ENCODE results near the gene NR1H4. TPM values are rescaled to one million over a fixed set of nuclear protein-coding genes. Genes with fewer than 3 reads are reported as not detected.
"Not testable (repeated sequence)": the region's sequence is repeated elsewhere in the genome, so short reads cannot be mapped to it uniquely, and the experiment has no call there.

The NR1H4 gene
- total and polyA plus RNA-seq, 4 experiments from 2014 or later, result not detected

DNA sequence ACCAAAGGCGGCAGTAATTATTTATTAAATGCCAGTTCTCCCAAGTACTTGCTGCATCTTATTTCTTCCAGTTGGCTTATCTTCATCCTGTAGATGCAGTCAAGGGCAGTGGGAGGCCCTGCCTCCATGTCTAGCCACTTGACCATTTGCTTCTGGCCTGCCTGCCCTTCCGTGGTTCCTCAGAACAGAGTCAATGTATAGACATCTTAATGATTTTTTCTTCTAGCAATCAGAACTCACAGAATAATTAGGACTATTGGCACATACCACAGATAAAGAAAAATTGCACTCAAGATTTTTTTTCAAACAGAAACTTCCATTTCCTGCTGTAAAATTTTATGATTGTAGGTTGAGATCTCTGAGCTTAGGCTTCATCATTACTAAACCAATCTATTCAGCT, 20.9 kb downstream of the NR1H4 start:
- CTCF ChIA-PET (ENCODE audit: partially characterized antibody), result no interaction called here
- H3K9me3 Mint-ChIP-seq, result no peaks in the 10 kb centered on the region
- no peaks in the 10 kb centered on the region for H3K4me1 Mint-ChIP-seq
- H3K27me3 Mint-ChIP-seq, result peaks cover 0 to 3% of the 10 kb centered on the region in 2 donors
- no peak overlapping the region for H3K27ac ChIP-seq (ENCODE audit: low read depth, low read length)
- no peak overlapping the region for H3K4me3 ChIP-seq (ENCODE audit: low read length in 2 of 2)
- DNase-seq, result no peak
- no peak overlapping the region for H3K4me3 Mint-ChIP-seq
- H3K27me3 ChIP-seq (ENCODE audit: insufficient read depth, low read length), result no peaks in the 10 kb centered on the region
- H3K4me1 ChIP-seq (ENCODE audit: insufficient read depth, low read length), result no peaks in the 10 kb centered on the region
- no peaks in the 10 kb centered on the region for H3K36me3 Mint-ChIP-seq
- H3K36me3 ChIP-seq (ENCODE audit: insufficient read depth, low read length), result no peaks in the 10 kb centered on the region
- no peaks in the 10 kb centered on the region for H3K9me3 ChIP-seq (ENCODE audit: control insufficient read depth in 1 of 2, low read length in 2 of 2)
- no peak overlapping the region for H3K27ac Mint-ChIP-seq
- POLR2A ChIA-PET (ENCODE audit: partially characterized antibody), result no interaction called here
- intact Hi-C loops (cut with micrococcal nuclease), result no loop called here

DNA sequence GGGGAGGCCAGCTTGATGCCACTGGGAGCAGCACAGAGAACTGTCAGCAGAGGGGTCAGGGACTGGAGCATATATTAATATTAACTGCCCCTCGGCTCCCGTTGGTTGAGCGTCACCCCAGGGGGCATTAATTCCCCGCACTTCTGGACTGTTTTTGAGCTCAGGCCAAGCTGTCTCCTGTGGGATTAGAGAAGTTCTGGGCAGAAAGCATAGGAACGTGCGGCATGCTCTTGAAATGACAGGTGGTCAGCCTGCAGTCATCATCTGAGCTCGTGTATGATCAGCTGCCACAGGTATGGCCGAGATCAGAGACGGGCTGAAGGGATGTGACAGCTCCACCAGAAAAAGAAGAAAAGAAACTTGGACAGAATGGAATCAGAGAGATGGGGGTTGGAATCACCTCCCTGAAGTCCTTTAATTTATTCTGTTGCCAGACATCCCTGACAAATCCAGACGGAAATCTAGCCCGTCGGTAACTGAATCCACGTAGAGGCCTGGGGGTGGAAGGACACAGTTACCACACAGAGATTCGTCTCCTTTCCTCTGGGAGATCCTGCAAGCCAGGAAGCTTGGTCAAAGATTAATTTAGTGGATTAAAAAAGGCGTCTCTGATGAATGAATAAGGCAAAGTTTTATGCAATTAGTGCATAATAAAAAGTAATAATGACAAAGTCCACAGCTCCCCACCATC, 23.6 kb downstream of the NR1H4 start:
- intact Hi-C loops (cut with micrococcal nuclease), result no loop called here
- Histone ChIP-seq H3K36me3 (ENCODE audit: insufficient read depth, low read length) (no peaks in the 10 kb centered on the region), H3K27ac (ENCODE audit: low read depth, low read length) (no peak overlapping the region), H3K9me3 (ENCODE audit: control insufficient read depth in 1 of 2, low read length in 2 of 2) (no peaks in the 10 kb centered on the region), H3K27me3 (ENCODE audit: insufficient read depth, low read length) (no peaks in the 10 kb centered on the region), H3K4me3 (ENCODE audit: low read length in 2 of 2) (no peak overlapping the region), H3K4me1 (ENCODE audit: insufficient read depth, low read length) (no peaks in the 10 kb centered on the region)
- Mint-ChIP-seq H3K9me3 (peaks cover 0 to under 1% (median 0%) of the 10 kb centered on the region in 8 donors), H3K27me3 (peaks cover 0 to 3% of the 10 kb centered on the region in 2 donors), H3K27ac (no peak overlapping the region), H3K36me3 (no peaks in the 10 kb centered on the region), H3K4me1 (no peaks in the 10 kb centered on the region), H3K4me3 (no peak overlapping the region)
- ChIA-PET POLR2A (ENCODE audit: partially characterized antibody) (no interaction called here), CTCF (ENCODE audit: partially characterized antibody) (no interaction called here)
- no peak for DNase-seq

DNA sequence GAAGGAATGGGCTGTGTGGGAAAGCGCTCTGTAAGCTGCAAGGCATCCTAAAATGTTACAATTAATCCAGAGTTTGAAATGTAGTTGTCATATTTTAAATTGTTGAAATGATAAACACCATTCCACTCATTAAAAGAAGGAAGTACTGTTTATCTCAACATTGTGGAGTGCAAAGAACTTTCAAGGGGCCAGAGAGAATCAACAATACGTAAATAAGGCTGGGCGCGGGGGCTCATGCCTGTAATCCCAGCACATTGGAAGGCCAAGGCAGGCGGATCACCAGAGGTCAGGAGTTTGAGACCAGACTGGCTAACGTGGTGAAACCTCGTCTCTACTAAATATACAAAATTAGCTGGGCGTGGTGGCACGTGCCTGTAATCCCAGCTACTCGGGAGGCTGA, 24.5 kb downstream of the NR1H4 start:
- Mint-ChIP-seq H3K9me3 (peaks cover 0 to 2% (median 0%) of the 10 kb centered on the region in 8 donors), H3K36me3 (no peaks in the 10 kb centered on the region), H3K4me3 (no peak overlapping the region), H3K27me3 (peaks cover 2 to 3% of the 10 kb centered on the region in 2 donors), H3K4me1 (no peaks in the 10 kb centered on the region), H3K27ac (no peak overlapping the region)
- POLR2A ChIA-PET (ENCODE audit: partially characterized antibody), result no interaction called here
- Histone ChIP-seq H3K36me3 (ENCODE audit: insufficient read depth, low read length) (no peaks in the 10 kb centered on the region), H3K9me3 (ENCODE audit: control insufficient read depth in 1 of 2, low read length in 2 of 2) (no peaks in the 10 kb centered on the region), H3K4me1 (ENCODE audit: insufficient read depth, low read length) (no peaks in the 10 kb centered on the region), H3K27me3 (ENCODE audit: insufficient read depth, low read length) (no peaks in the 10 kb centered on the region), H3K27ac (ENCODE audit: low read depth, low read length) (no peak overlapping the region), H3K4me3 (ENCODE audit: low read length in 2 of 2) (no peak overlapping the region)
- DNase-seq, result no peak
- intact Hi-C loops (cut with micrococcal nuclease), result no loop called here
- CTCF ChIA-PET (ENCODE audit: partially characterized antibody), result no interaction called here

DNA sequence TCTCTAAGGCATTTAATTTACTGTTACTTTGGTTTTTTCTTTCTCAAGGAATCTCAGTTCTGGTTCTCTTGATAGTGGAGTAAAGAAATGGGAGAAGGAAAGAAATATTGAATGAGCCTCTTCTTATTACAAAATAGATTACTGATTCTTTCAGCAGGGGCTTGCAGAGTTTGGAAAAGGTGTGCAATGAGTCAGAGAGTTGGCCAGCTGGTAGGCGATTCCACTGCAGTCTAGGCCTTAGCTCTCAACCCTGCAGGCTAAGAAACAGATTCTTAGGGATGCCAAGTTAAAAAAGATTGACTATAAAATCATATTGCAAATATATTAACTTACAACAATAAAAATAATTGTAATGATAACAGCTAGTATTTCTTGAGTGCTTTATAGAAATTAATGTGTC, 25.8 kb downstream of the NR1H4 start:
- H3K36me3 ChIP-seq (ENCODE audit: insufficient read depth, low read length), result no peaks in the 10 kb centered on the region
- Mint-ChIP-seq H3K27me3 (peaks cover 2 to 3% of the 10 kb centered on the region in 2 donors), H3K27ac (no peak overlapping the region), H3K36me3 (no peaks in the 10 kb centered on the region), H3K4me1 (no peaks in the 10 kb centered on the region), H3K4me3 (no peak overlapping the region), H3K9me3 (peaks cover 0 to 2% (median 0%) of the 10 kb centered on the region in 8 donors)
- intact Hi-C loops (cut with micrococcal nuclease), result no loop called here
- H3K27ac ChIP-seq (ENCODE audit: low read depth, low read length), result no peak overlapping the region
- no peak overlapping the region for H3K4me3 ChIP-seq (ENCODE audit: low read length in 2 of 2)
- no peaks in the 10 kb centered on the region for H3K9me3 ChIP-seq (ENCODE audit: control insufficient read depth in 1 of 2, low read length in 2 of 2)
- POLR2A ChIA-PET (ENCODE audit: partially characterized antibody), result no interaction called here
- DNase-seq, result no peak
- CTCF ChIA-PET (ENCODE audit: partially characterized antibody), result no interaction called here
- no peaks in the 10 kb centered on the region for H3K27me3 ChIP-seq (ENCODE audit: insufficient read depth, low read length)
- H3K4me1 ChIP-seq (ENCODE audit: insufficient read depth, low read length), result no peaks in the 10 kb centered on the region

DNA sequence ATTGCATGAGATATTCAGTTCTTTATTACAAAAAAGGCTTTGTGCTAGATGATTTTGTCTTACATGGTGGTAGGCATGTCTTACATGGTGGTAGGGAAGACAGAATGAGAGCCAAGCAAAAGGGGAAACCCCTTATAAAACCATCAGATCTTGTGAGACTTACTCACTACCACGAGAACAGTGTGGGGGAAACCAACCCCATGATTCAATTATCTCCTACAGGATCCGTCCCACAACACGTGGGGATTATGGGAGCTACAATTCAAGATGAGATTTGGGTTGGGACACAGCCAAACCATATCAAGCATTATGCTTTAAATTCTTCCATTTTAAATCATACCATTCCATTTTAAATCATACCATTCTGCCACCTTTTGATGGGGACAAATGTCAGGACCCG, 29.1 kb downstream of the NR1H4 start:
- H3K9me3 ChIP-seq (ENCODE audit: control insufficient read depth in 1 of 2, low read length in 2 of 2); H3K4me3 Mint-ChIP-seq; H3K27ac Mint-ChIP-seq; H3K27me3 Mint-ChIP-seq; H3K4me3 ChIP-seq (ENCODE audit: low read length in 2 of 2); DNase-seq; intact Hi-C loops (cut with micrococcal nuclease); H3K4me1 Mint-ChIP-seq; H3K27me3 ChIP-seq (ENCODE audit: insufficient read depth, low read length); H3K27ac ChIP-seq (ENCODE audit: low read depth, low read length); H3K4me1 ChIP-seq (ENCODE audit: insufficient read depth, low read length); H3K36me3 Mint-ChIP-seq; POLR2A ChIA-PET (ENCODE audit: partially characterized antibody); H3K9me3 Mint-ChIP-seq; CTCF ChIA-PET (ENCODE audit: partially characterized antibody); H3K36me3 ChIP-seq (ENCODE audit: insufficient read depth, low read length): not testable (repeated sequence)

DNA sequence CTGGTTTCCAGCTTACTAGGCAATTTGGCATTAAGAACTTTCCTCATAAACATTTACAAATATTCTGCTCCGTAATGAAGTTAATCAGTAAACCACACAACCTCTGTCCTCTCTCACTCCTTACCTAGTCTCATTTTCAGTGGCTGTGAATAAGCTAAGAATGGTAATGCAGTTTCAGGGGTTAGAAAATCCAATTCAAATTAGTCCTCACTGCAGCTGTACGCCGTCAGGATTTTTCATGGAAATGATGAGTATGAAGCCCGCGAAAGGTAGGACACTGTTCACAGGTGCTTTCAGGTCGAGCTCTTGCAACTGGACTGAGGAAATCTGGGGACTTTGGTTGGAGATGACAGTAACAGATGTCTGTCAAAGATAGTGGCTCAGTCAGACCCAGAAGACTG, 29.6 kb downstream of the NR1H4 start:
- H3K27me3 Mint-ChIP-seq, result peaks cover 3 to 5% of the 10 kb centered on the region in 2 donors
- no peak for DNase-seq
- CTCF ChIA-PET (ENCODE audit: partially characterized antibody), result no interaction called here
- POLR2A ChIA-PET (ENCODE audit: partially characterized antibody), result no interaction called here
- no peak overlapping the region for H3K27ac Mint-ChIP-seq
- Histone ChIP-seq H3K36me3 (ENCODE audit: insufficient read depth, low read length) (no peaks in the 10 kb centered on the region), H3K27me3 (ENCODE audit: insufficient read depth, low read length) (no peaks in the 10 kb centered on the region), H3K4me1 (ENCODE audit: insufficient read depth, low read length) (no peaks in the 10 kb centered on the region), H3K27ac (ENCODE audit: low read depth, low read length) (no peak overlapping the region), H3K4me3 (ENCODE audit: low read length in 2 of 2) (no peak overlapping the region), H3K9me3 (ENCODE audit: control insufficient read depth in 1 of 2, low read length in 2 of 2) (no peaks in the 10 kb centered on the region)
- peaks cover 0 to 2% (median 0%) of the 10 kb centered on the region in 8 donors for H3K9me3 Mint-ChIP-seq
- intact Hi-C loops (cut with micrococcal nuclease), result no loop called here
- H3K4me1 Mint-ChIP-seq, result no peaks in the 10 kb centered on the region
- no peaks in the 10 kb centered on the region for H3K36me3 Mint-ChIP-seq
- no peak overlapping the region for H3K4me3 Mint-ChIP-seq

DNA sequence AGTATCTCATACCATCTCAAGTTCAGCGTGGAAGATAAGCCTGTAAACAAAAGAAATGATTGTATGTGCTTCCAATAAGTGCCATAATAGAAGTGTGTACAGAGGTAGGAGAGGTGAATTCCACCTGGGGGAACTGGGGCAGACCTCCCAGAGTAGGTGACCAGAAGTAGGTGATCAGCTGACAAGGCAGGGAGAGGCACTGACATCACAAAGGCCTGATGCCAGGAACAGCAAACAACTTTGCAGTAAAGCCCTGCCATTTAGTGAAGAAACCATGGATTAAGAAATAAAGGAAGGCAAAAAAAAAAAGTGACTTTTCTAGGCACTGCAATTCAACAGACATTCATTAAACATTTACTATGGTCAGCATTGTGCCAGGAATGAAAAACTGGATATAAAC, 31.1 kb downstream of the NR1H4 start:
- intact Hi-C loops (cut with micrococcal nuclease), result no loop called here
- H3K4me1 Mint-ChIP-seq, result no peaks in the 10 kb centered on the region
- no peak overlapping the region for H3K4me3 Mint-ChIP-seq
- H3K36me3 Mint-ChIP-seq, result no peaks in the 10 kb centered on the region
- no peak for DNase-seq
- peaks cover 3 to 5% of the 10 kb centered on the region in 2 donors for H3K27me3 Mint-ChIP-seq
- Histone ChIP-seq H3K9me3 (ENCODE audit: control insufficient read depth in 1 of 2, low read length in 2 of 2) (no peaks in the 10 kb centered on the region), H3K27me3 (ENCODE audit: insufficient read depth, low read length) (no peaks in the 10 kb centered on the region), H3K36me3 (ENCODE audit: insufficient read depth, low read length) (no peaks in the 10 kb centered on the region), H3K4me1 (ENCODE audit: insufficient read depth, low read length) (no peaks in the 10 kb centered on the region), H3K4me3 (ENCODE audit: low read length in 2 of 2) (no peak overlapping the region), H3K27ac (ENCODE audit: low read depth, low read length) (no peak overlapping the region)
- ChIA-PET CTCF (ENCODE audit: partially characterized antibody) (no interaction called here), POLR2A (ENCODE audit: partially characterized antibody) (no interaction called here)
- no peak overlapping the region for H3K27ac Mint-ChIP-seq
- H3K9me3 Mint-ChIP-seq, result peaks cover 0 to 2% (median 0%) of the 10 kb centered on the region in 8 donors

DNA sequence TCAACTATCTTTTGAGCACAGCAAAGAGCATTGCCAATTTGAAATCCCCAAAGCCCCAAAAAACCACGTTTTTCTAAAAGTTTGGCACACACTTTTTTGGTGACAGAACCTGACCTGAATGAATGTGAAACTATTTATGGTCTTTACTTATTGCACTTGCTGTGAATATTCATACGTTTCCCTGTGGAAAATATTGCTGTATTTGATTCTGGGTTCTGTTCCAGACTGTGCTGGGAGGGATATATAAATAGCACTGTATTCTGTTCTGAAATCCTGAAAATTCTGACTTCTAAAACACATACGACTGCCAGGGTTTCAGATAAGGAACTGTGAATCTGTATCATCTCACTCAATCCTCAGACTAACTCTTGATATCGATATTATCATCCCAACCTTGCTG, 35.1 kb downstream of the NR1H4 start:
- CTCF ChIA-PET (ENCODE audit: partially characterized antibody), result no interaction called here

More for the DNA sequence above, 35.1 kb downstream of the NR1H4 start:
- Histone ChIP-seq H3K4me3 (ENCODE audit: low read length in 2 of 2) (no peak overlapping the region), H3K27ac (ENCODE audit: low read depth, low read length) (no peak overlapping the region), H3K4me1 (ENCODE audit: insufficient read depth, low read length) (no peaks in the 10 kb centered on the region), H3K27me3 (ENCODE audit: insufficient read depth, low read length) (no peaks in the 10 kb centered on the region), H3K9me3 (ENCODE audit: control insufficient read depth in 1 of 2, low read length in 2 of 2) (no peaks in the 10 kb centered on the region), H3K36me3 (ENCODE audit: insufficient read depth, low read length) (no peaks in the 10 kb centered on the region)
- H3K9me3 Mint-ChIP-seq, result no peaks in the 10 kb centered on the region
- peaks cover 0 to 3% of the 10 kb centered on the region in 2 donors for H3K27me3 Mint-ChIP-seq
- no peak overlapping the region for H3K27ac Mint-ChIP-seq
- H3K36me3 Mint-ChIP-seq, result no peaks in the 10 kb centered on the region
- H3K4me1 Mint-ChIP-seq, result no peaks in the 10 kb centered on the region
- intact Hi-C loops (cut with micrococcal nuclease), result no loop called here
- no peak overlapping the region for H3K4me3 Mint-ChIP-seq
- POLR2A ChIA-PET (ENCODE audit: partially characterized antibody), result no interaction called here
- no peak for DNase-seq

All from CD4-positive, alpha-beta memory T cell (primary cell).